ENCODE results near the gene STAB2.

Gene STAB2

GRCh38 chr12:103586791-103587370 is at the start of gene STAB2:
Gene STAB2 (plus strand): TSS chr12:103587273. CDS start chr12:103587477, 204 bp downstream.
- DNase-seq = no peak

- no peak for DNase-seq
These were observed 48.7 kb upstream of the STAB2 start for GRCh38 chr12:103538397-103538796.

- DNase-seq = no peak
These were observed 46.8 kb upstream of the STAB2 start for GRCh38 chr12:103540319-103540718.

- no peak for DNase-seq
These were observed 45.0 kb upstream of the STAB2 start for GRCh38 chr12:103542078-103542477.

GRCh38 chr12:103546959-103547358 is 40.1 kb upstream of the STAB2 start:
- no peak for DNase-seq

GRCh38 chr12:103547376-103547775 is 39.7 kb upstream of the STAB2 start:
- no peak for DNase-seq

- no peak for DNase-seq
These were observed 39.1 kb upstream of the STAB2 start for GRCh38 chr12:103547929-103548328.

- DNase-seq = peak; percentile 53 to 78 (median 72)
These were observed 38.2 kb upstream of the STAB2 start for GRCh38 chr12:103548622-103549601.

GRCh38 chr12:103556890-103557627 is 30.0 kb upstream of the STAB2 start:
- no peak for DNase-seq

GRCh38 chr12:103557628-103558010 is 29.5 kb upstream of the STAB2 start:
- no peak for DNase-seq

- DNase-seq = no peak
These were observed 28.2 kb upstream of the STAB2 start for GRCh38 chr12:103558879-103559278.

- DNase-seq = peak; percentile 0 to 21 (median 9)
These were observed 26.4 kb upstream of the STAB2 start for GRCh38 chr12:103560604-103561101.

- DNase-seq = no peak
These were observed 25.9 kb upstream of the STAB2 start for GRCh38 chr12:103561174-103561573.

- DNase-seq = no peak
These were observed 20.7 kb upstream of the STAB2 start for GRCh38 chr12:103566398-103566797.

- no peak for DNase-seq
These were observed 17.8 kb upstream of the STAB2 start for GRCh38 chr12:103569278-103569677.

- no peak for DNase-seq
These were observed 15.8 kb upstream of the STAB2 start for GRCh38 chr12:103571286-103571685.

GRCh38 chr12:103572312-103573045 is 14.6 kb upstream of the STAB2 start:
- DNase-seq = no peak

- DNase-seq = no peak
These were observed 13.9 kb upstream of the STAB2 start for GRCh38 chr12:103573185-103573584.

- no peak for DNase-seq
These were observed 8.1 kb upstream of the STAB2 start for GRCh38 chr12:103578926-103579325.

- DNase-seq = no peak
These were observed 7.0 kb upstream of the STAB2 start for GRCh38 chr12:103580026-103580425.

GRCh38 chr12:103583008-103583407 is 4.1 kb upstream of the STAB2 start:
- no peak for DNase-seq

GRCh38 chr12:103586132-103586531 is 941 bp upstream of the STAB2 start:
- DNase-seq = peak in 1 of 3 donors; percentile 2

GRCh38 chr12:103588680-103589079 is 1.6 kb downstream of the STAB2 start:
- no peak for DNase-seq

Data from suppressor macrophage treated with lipopolysaccharide for 1 hour (primary cell).